OCI-LY1 (cell line): ENCODE data around the gene PTPRD.

Experiments
- EZH2 ChIP-seq: fragments of 200-600 bp; sonication (generic), shearing (Covaris generic); IDR thresholded peaks from 2 replicates; pipeline ENCODE4 v1.8.0; 2017; ENCODE audit warnings: borderline replicate concordance, mixed run types, mild to moderate bottlenecking, antibody characterized with exemption, low read length, moderate library complexity, mixed read lengths
- TF ChIP-seq, protein P1 (sequence below): fragments of 200-600 bp; sonication (generic), shearing (Covaris generic); IDR thresholded peaks from 2 replicates; pipeline ENCODE4 v1.5.1; 2017; ENCODE audit warnings: mild to moderate bottlenecking, antibody characterized with exemption, low read length, moderate library complexity, mixed read lengths

DNA sequence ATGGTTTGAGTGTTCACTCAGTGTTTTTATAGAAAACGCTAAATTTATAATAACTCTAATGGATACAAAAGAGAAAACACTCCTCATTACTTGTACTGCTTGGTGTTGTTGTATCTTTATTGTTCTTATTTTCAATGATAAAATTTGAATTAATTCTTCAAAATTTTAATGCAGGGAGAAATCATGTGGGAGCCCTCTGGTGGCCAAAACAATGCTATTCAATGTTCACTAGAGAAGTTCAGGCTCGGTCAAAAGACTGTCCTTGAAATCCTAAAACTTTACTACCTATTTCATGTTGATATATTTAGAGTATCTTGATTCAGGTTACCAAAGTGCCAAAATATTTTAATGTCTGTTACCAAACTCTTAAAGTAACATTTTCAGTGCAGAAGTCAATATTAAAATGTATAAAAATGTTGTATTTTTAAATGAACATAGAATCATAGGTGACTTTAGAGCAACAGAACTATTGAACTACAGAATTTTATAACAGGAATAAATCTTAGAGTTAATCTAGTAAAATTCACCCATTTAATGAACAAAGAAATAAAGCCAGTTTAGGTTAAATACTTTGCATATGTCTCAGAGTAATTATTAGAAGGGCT lies 1259.8 kb downstream of the PTPRD start:
- TF ChIP-seq, protein P1, sequence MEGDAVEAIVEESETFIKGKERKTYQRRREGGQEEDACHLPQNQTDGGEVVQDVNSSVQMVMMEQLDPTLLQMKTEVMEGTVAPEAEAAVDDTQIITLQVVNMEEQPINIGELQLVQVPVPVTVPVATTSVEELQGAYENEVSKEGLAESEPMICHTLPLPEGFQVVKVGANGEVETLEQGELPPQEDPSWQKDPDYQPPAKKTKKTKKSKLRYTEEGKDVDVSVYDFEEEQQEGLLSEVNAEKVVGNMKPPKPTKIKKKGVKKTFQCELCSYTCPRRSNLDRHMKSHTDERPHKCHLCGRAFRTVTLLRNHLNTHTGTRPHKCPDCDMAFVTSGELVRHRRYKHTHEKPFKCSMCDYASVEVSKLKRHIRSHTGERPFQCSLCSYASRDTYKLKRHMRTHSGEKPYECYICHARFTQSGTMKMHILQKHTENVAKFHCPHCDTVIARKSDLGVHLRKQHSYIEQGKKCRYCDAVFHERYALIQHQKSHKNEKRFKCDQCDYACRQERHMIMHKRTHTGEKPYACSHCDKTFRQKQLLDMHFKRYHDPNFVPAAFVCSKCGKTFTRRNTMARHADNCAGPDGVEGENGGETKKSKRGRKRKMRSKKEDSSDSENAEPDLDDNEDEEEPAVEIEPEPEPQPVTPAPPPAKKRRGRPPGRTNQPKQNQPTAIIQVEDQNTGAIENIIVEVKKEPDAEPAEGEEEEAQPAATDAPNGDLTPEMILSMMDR: peak; percentile 69
- no peak for TF ChIP-seq EZH2
